Left forelimb (tissue), 1 donor: Measurements from ENCODE around the gene PLCD3.

Experiments used
- DNase-seq: peaks from one replicate; pipeline ENCODE4 v3.0.0-alpha.2; 2018; ENCODE audit warnings: low spot score

Gene PLCD3

DNA sequence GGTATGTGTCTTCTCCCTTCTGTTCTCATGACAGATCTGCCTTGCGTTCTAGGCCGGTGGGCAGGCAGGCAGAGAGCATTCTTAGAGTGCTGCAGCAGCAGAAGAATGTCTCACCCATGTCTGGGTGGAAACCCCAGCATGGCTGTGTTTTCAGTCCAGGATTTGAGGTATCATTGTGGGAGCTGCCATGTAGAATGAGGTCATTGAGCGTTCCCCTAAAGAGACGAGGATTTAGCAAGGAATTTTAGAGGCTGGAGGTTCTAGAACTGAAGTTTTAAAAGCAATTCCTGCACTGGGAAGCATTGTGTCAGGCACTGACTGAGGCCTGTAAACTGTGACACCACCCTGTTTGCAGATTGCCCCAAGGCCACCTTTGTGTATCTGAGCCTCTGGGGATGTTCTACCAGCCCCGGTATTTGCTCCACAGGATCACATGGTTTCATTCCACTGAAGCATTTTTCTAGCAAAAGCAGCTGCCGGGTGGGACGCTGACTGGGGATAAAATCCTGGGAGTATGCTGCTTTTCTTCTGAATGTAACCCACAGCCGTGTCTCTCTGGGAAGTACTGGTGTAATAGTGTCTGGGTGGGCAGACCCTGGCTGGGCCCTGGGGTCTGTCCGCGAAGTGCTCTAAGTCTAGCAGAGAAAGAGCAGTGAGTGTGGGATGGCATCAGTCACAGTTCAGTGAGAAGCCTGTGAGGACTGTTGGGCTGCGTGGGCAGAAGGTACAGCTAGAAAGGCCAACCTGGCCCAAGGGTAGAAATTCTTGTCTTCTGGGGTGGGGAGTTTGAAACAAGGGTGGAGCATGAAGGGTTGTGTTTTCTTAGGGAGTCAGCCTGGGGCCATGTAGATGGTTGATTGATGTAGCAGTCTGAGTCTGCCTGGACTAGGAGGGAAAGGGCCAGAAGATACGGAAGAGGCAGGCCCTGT lies 30.2 kb downstream of the PLCD3 start:
- no peak for DNase-seq

DNA sequence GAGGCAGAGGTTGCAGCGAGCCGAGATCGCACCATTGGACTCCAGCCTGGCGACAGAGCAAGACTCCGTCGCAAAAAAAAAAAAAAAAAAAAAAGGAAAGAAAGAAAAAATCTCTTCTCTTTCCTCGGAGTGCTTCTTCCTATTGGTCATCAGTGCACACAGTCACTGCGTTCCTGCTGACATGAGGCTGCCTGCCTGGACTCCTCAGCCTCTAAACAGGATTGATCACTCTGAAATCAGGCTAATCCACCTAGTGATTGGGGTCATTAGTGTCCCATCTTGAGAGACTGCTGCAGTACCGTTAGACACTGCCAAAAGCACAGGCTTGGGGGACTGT lies 30.8 kb downstream of the PLCD3 start:
- no peak for DNase-seq

DNA sequence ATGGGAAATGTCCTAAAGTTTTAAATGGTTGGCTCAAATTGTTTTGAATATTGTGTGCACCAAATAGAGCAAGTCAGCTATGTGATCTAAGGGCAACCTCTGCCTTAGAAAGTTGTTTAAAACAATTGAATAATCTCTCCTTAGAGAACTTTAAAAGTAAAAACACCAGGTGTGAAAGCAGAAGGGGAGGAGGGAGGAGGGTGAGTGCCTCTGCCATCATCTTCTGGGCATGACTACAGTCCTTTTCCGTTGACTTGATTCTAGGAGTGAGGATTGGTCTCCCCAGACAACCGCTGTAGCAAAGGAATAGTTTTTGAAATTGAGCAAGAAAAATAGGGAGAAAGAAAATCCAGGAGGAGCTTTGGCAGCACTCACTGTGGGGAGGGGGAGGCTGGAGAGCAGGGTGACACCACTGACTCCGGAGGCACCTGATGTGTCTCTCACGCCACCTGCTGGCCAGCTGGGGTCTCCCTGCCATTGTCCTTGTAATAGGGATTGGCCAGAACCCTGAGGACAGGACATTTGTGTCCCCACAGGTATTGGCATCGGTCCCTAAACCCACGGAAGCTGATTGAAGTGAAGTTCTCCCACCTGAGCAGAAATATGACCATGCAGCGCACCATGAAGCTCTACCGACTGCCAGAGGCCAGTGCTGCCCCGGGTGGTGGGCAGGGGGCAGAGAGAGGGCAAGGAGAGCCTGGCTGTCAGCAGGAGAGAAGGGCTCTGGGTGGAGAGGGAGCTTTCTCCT lies 33.3 kb downstream of the PLCD3 start:
- peak; percentile 84 for DNase-seq

DNA sequence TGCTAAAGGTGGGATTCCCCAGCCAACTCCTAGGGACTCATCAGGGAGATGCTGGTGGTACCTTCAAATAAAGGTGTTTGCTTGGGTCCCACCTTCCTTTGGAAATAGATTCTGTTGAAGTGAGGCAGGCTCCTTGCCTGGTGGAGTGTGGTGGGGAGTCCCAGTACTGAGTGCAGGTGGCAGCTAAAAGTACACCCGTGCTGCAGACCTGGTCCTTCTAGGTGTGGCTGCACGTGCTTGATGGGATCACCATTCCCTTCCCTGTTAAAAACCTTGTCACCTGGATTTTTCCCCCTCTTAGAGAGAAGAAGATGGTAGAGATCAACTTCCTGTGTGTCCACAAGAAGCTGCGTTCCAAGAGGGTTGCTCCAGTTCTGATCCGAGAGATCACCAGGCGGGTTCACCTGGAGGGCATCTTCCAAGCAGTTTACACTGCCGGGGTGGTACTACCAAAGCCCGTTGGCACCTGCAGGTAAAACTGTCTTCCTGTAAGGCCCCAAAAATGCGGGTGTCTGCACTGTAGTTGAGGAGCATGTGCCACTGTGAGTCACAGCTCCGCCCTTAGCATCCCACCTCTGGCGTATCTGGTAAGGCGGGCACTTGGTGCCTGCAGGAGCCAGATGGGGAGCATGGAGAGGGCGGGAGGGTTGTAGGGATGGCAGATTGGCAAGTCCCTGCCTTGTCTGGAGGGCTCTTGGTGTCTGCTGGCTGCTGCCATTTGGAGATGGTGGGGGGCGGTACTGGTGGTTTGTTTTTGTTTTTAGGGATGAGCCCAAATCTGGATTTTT lies 34.0 kb downstream of the PLCD3 start:
- no peak for DNase-seq

DNA sequence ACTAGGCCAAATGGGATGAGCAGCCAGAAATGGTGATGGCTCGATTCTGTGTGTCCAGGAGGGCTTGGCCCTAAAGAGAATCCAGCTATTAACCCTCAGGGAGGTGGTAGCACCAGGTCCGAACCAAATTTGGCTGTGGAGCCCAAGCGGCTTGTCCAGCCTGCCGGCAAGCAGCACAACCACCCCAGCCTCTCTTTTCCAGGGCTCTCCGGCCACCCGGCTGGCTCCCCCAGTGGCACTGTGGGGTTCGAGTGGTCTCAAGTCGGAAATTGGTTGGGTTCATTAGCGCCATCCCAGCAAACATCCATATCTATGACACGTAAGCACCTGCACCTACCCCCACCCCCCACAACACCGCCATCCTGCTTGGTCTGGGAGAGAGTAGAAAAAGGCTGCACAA lies 35.4 kb downstream of the PLCD3 start:
- no peak for DNase-seq

DNA sequence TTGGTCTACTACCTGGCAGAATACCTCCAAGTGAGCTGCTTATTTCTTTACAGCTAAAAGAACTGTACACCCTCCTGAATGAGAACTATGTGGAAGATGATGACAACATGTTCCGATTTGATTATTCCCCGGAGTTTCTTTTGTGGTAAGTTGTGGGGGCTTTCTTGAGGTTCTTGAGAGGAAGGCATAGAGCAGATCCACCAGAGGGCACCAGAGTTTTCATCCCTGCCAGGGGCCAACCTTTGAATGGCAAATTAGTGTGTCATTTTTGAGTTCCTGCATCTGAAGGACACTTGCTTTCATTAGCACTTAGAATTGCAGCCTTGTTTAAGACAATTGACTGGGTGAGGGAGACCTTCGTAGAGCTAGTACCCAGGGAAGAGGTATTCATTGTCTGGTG lies 36.2 kb downstream of the PLCD3 start:
- no peak for DNase-seq

DNA sequence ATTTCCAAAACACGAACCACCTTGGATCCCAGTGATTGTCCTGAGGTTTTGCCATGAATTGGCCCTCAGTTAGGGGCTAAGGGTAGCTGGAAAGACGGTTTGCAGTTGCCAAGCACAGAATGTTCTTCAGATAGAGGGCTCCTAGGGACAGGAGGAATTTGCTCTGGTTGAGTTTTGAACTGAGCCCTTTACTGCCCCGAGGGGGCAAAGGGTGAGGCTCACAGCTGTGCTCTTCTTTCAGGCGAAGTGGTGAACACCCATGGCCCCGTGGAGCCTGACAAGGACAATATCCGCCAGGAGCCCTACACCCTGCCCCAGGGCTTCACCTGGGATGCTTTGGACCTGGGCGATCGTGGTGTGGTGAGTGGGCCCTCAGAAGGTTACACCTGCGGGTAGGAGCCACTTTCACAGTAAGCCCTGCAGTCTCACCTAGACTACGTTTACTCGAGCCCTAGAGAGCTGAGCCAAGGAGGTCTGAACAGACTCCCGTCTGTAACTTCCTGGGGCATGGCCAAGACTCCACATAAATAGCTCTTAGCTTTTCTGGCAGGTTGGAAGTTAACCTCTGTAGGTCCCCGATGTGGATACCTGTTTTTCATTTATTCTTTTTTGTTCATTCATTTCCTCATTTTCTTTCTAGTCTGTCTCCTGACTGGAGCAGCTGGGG lies 38.7 kb downstream of the PLCD3 start:
- DNase-seq: no peak

DNA sequence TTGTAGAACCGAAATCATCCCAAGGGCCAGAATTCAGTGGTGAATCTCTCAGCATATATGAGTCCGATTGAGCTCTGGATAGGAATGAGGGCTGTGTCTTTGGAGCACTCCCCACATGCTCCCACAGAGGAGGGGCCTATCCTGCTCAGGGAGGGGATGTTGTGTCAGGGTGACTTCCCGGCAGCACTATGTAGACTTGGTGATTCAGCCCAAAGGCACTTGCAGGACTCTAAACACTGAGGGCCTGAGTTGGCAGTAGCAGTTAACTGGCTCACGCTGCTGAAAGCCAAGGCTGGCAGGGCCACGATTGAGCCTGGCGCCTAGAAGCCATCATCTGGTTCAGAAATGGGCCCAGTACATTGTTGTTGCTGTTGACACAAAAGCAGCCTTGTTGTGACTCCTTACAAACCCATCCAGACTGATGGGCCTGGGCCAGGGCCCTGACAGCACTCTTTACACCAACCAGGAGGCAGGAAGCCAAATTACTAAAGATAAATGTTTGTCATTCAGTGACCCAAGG lies 39.3 kb downstream of the PLCD3 start:
- DNase-seq: no peak

DNA sequence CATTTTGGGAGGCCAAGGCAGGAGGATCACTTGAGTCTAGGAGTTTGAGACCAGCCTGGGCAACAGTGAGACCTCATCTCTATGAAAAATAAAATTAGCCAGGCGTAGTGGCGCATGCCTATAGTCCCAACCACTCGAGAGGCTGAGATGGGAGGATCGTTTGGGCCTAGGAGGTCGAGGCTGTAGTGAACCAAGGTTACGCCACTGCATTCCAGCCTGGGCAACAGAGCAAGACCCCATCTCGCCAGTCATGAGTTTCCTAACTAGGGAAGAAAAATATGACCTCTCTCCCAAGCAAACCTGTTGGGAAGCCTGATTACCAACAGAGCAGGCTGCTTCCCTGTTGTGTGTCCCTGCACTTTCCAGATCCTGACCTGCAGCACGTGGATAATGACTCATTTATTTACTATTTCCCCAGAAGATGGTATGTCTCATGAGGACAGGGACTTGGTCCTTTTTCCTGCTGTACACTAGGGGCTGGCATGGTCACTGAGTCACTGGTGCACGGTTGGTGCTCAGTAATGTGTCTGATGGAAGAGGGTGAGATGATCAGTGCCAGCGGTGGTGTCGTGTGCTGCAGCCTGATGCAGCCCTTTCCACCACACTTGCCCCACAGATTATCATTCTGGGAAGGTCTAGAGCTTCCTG lies 40.4 kb downstream of the PLCD3 start:
- no peak for DNase-seq

DNA sequence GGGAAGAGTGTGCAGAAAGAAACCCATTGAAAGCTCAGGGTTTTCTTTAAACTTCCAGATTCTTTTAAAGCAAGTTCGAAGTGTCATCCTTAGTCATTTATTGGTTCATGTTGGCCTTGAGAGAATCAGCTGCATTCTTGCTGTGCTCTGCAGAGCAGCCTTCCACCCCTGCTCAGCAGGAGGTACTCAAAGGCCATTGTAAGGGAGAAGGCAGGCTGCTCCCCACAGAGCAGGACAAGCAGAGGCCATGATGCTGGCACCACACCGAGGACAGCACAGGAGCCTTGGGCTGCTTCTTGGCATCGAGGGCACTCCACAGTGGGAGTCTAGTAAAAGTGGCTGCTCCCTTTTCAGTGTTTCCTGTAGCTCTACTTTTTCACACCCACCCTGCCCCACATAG lies 41.6 kb downstream of the PLCD3 start:
- DNase-seq: no peak

DNA sequence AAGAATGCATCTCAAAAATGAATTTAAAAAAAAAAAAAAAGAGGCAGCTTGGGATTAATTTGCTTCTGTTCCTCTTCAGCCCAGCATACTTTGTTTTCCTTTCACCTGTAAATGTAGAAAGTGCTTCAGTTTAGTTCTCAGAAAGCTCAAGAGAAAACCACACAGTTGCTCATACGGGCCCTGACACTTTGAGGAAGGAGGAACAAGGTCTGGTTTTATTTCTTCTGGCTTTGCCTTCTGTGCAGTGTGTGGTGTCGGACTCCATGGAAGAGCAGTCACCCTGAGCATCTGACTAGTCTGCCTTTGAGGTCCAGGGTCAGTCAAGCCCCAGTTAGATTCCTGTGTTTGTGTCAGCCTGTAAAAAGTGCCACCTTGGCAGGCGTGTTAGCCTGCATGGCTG lies 43.6 kb downstream of the PLCD3 start:
- DNase-seq: no peak

DNA sequence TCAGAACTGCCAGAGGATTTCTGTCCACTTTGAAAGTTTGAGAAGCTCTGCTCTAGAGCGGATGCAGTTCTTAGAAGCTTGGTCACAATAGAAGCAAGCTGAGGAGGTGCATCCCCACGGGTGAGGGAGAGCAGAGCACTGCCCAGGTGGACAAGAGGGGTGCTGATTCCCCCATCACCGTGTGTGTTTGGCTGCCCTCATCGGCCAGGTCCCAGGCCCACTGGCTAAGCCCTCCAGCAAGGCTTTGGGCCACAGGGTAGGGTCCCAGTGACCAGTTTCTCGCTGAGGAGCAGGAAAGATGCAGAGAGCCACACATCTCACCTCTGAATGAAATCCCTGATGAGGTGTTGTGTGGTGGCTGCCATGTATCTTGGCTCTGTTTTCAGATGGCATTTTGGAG lies 44.3 kb downstream of the PLCD3 start:
- no peak for DNase-seq

DNA sequence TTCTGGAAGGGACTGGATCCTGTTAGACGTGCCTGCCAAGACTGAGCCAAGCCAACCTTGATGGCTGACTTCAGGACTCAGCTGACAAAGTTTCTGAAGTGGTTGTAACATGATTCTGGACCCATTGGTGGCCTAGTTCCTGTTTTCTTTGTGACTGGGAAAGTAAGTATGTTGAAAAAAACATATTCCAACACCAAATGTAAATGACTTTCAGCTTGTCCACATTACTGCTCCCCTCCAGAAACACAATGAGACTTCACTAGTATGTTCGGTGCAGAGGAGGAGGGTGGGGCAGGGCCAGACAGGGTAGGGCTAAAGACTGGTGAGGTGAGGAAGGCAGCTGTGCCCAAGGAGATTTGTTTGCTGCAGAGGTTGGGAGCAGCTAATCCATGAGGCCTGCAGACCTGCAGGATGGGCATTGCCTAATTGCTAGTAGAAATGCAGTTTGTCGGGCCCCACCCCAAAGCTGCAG lies 44.8 kb downstream of the PLCD3 start:
- no peak for DNase-seq

DNA sequence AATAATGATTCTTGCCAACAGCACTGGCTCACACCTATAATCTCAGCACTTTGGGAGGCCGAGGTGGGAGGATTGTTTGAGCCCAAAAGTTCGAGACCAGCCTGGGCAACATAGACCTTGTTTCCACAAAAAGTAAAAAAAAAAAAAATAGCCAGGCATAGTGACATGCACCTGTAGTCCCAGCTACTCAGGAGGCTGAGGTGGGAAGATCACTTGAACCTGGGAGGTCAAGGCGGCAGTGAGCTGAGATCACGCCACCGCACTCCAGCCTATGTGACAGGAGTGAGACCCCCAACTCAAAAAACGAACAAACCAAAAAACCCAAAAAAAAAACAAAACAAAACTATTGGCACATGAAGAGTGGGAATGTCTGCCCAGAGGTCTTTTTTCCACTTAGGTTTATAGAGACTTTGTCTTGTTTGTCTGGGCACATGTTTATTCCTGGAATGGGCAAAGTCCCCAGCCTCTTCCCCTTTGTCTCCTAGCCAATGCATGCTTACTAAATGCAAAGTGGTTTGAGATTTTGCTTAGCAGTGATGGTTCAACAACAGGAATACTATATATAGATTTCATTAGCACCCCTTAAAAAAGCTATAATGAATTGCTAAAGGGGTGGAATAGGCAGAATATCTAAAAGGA lies 45.3 kb downstream of the PLCD3 start:
- DNase-seq: no peak

DNA sequence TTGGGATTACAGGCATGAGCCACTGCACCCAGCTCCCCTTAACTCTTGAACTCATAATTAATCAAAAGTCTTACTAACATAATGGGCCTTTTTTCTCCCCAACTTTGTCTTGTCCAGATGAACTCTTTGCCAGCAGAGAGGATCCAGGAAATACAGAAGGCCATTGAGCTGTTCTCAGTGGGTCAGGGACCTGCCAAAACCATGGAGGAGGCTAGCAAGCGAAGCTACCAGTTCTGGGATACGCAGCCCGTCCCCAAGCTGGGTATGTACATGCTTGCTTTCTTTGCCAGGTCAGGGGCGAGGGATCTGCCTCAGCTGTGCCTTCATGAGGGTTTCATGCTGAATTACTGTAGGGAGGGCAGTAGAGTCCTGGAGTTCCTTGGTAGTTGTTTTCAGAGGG lies 45.9 kb downstream of the PLCD3 start:
- no peak for DNase-seq

DNA sequence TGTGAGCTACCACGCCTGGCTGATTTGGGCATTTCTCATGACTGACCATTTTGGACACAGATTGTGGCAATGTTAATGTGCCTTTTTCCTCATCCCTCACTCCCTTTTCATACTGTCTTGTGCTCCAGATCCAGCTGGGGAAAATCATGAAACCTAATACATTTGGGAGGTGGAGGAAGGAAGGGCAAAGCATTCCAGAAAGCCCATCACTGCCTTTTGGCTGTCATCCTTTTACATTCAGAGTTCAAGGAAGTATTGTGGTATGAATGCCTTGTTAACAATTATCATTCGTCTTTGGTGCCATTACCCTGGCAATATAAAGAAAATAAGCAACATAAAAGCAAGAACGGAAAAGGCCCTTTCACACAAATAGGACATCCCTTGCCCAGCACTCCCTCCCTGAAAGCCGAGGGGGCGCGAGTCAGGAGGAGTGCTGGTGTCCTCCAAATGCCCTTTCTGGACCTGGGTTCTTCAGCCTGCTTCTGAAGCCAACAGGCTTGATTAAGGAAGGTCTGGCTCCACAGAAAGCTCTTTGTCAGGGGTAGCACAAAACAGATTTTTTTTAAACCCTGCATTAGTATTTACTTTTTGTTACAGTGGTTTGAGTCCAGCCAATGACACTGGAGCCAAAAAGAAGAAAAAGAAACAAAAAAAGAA lies 51.1 kb downstream of the PLCD3 start:
- no peak for DNase-seq

DNA sequence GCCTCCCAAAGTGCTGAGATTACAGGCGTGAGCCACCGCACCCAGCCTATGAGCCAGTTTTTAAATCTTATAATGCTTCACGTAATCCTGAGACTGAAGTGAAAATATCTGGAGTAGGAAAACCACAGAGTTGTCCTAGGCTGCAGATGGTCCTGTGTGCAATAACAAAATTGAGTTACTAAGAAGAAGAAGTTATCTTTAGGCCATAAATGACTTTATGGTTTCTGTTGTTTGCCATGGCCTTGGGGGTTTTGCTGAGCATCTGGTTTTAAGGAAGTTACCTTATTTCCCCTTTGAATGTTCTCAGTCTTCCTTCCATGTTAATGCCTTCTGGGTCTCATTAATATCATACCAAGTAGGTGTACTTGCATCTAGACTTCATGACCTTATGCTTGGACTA lies 54.7 kb downstream of the PLCD3 start:
- no peak for DNase-seq

DNA sequence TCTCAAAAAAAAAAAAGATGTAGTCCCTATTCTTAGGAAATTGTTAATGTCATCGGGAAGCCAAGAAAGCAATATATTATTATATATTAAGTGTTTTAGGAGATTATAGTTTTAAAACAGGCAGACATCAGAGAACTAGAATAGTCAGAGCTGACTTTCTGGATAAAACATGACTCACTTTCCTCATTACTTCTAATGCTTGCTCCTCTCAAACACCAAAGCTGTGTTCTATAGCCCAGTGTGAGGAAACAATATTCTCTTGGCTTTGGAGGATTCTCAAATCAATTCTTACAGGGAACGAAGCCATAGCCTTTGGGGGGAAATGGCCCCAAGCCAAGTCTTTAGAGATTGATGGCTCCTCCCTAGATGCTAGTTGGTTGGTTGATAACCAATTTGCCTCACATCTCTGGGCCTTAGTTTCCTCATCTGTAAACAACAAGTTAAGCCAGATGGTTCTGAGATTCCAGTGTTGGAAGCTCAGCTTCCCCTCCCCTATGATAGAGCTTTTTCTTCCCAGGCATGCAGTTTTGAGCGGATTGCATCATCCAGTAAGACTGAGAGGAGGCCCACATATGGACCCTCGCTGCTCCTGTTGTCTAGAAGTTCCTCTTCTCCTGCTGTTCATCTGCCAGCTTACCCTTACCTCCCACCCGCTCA lies 58.8 kb downstream of the PLCD3 start:
- DNase-seq: no peak

DNA sequence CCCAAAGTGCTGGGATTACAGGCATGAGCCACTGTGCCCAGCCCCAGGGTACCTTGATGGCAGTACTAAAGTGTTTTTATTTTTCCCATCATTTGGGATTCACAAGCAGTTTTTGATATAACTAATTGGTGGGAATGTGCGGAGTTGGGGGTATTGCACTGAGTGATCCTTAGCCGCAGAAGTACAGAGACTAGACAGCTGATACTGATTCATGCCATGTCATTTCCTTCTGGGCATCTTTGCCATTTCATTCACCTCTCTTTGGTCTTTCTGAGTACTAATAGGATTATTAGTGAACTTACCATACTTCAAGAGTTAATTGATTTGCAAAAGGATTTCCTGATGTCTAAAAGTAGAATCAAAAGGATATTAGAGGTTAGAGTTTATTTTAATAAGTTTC lies 61.5 kb downstream of the PLCD3 start:
- no peak for DNase-seq

DNA sequence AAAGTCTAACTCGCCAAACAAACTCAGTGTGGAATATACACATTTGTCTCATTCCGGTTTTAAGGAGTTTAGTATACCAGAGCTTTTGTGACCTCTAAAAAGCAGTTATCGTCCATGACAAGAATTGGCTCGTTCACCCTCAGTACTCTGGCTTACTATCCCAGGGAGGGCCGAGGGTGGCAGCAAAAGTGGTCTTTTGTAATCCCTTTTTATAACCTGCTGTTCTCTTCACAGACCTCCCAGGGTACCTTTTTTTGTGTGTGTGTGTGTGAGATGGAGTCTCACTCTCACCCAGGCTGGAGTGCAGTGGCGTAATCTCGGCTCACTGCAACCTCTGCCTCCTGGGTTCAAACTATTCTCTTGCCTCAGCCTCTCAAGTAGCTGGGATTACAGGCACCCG lies 62.3 kb downstream of the PLCD3 start:
- no peak for DNase-seq
